OCI-LY7 (cell line): ENCODE data around the gene CYB561. TPM values are rescaled to one million over a fixed set of nuclear protein-coding genes. Genes with fewer than 3 reads are reported as not detected.

Source experiments
- BruUV-seq: library from RNA; stranded (reverse); fragments of 400-500 nt; replicated peaks from 2 replicates; lab custom pipeline; 2021; lab: Mats Ljungman, UMichigan
- CTCF ChIA-PET: fragments of 300-600 bp; sonication (Branson Sonifier 250); formaldehyde crosslinking; loops from one replicate; lab custom pipeline; 2022; ENCODE audit warnings: antibody characterized with exemption; ENCODE audit not compliant: unreplicated experiment; lab: Charles Lee
- POLR2A ChIA-PET: fragments of 300-600 bp; sonication (Branson Sonifier 250); formaldehyde crosslinking; loops from one replicate; lab custom pipeline; 2022; ENCODE audit warnings: antibody characterized with exemption; lab: Charles Lee
- DNase-seq: peaks from one replicate; pipeline ENCODE4 v3.0.0-alpha.2; 2015; ENCODE audit warnings: low spot score
- H2AFZ ChIP-seq: fragments of 200-600 bp; sonication (generic), shearing (Covaris generic); 2 replicates; pipeline ENCODE4 v1.6.1; 2014; ENCODE audit warnings: mild to moderate bottlenecking, antibody characterized with exemption, low read length, moderate library complexity
- H3K27ac ChIP-seq: fragments of 200-600 bp; sonication (generic); 2 replicates; pipeline ENCODE4 v1.5.1; 2014; ENCODE audit warnings: mixed run types, low read depth, mild to moderate bottlenecking, moderate library complexity, low read length, inconsistent platforms; ENCODE audit not compliant: poor library complexity, severe bottlenecking
- H3K36me3 ChIP-seq: fragments of 200-600 bp; sonication (generic); 2 replicates; pipeline ENCODE4 v1.6.1; 2014; ENCODE audit warnings: mild to moderate bottlenecking, antibody characterized with exemption, low read length, moderate library complexity, mixed read lengths; ENCODE audit not compliant: insufficient read depth
- H3K4me1 ChIP-seq: fragments of 200-600 bp; sonication (generic); 2 replicates; pipeline ENCODE4 v1.5.1; 2014; ENCODE audit warnings: mild to moderate bottlenecking, low read length; ENCODE audit not compliant: insufficient read depth, poor library complexity, severe bottlenecking
- H3K4me2 ChIP-seq: fragments of 200-600 bp; sonication (generic); 2 replicates; pipeline ENCODE4 v1.6.1; 2014; ENCODE audit warnings: mild to moderate bottlenecking, low read length
- H3K4me3 ChIP-seq: fragments of 200-600 bp; sonication (generic); 2 replicates; pipeline ENCODE4 v1.5.1; 2014; ENCODE audit warnings: mild to moderate bottlenecking, low read depth, low read length; ENCODE audit not compliant: poor library complexity, severe bottlenecking
- H3K79me2 ChIP-seq: fragments of 200-600 bp; sonication (generic); 2 replicates; pipeline ENCODE4 v1.6.1; 2016; ENCODE audit warnings: low read depth, mild to moderate bottlenecking, low read length, moderate library complexity, mixed read lengths; ENCODE audit not compliant: insufficient read depth
- H3K9me2 ChIP-seq: fragments of 200-600 bp; sonication (generic); 2 replicates; pipeline ENCODE4 v1.6.1; 2016; ENCODE audit warnings: mild to moderate bottlenecking, low read length, mixed read lengths; ENCODE audit not compliant: insufficient read depth
- H3K9me3 ChIP-seq: fragments of 200-600 bp; sonication (generic); 2 replicates; pipeline ENCODE4 v1.6.1; 2014; ENCODE audit warnings: mild to moderate bottlenecking, mixed run types, low read length, mixed read lengths
- H4K20me1 ChIP-seq: fragments of 200-600 bp; sonication (generic); 2 replicates; pipeline ENCODE4 v1.6.1; 2014; ENCODE audit warnings: mild to moderate bottlenecking, antibody characterized with exemption, low read length, moderate library complexity, mixed read lengths; ENCODE audit not compliant: insufficient read depth
- EZH2phosphoT487 ChIP-seq: fragments of 200-600 bp; sonication (generic); IDR thresholded peaks from 2 replicates; pipeline ENCODE4 v1.6.1; 2018; ENCODE audit warnings: low read depth, borderline replicate concordance, mild to moderate bottlenecking, mixed run types, antibody characterized with exemption, low read length, moderate library complexity, mixed read lengths
- intact Hi-C: fragments of 100-400 bp; cut with micrococcal nuclease; formaldehyde crosslinking; loops from one replicate; pipeline ENCODE4 v1.10.0; 2022; ENCODE audit not compliant: unreplicated experiment
- total RNA-seq, 2 experiments: library from RNA; depleted of rRNA in 1 of 2; stranded (reverse); fragments of >200 nt in 1 of 2; shearing (Covaris generic) in 1 of 2; gene quantifications; 2 replicates each; pipeline ENCODE4 v1.2.3, GENCODE V29; 2014 to 2022
- TF ChIP-seq, protein P1 (sequence below): fragments of 200-600 bp; sonication (generic); conservative IDR thresholded peaks from 2 replicates; pipeline ENCODE4 v1.5.1; 2014; ENCODE audit warnings: mild to moderate bottlenecking, antibody characterized with exemption, low read length, moderate library complexity, mixed read lengths

Gene CYB561
- total RNA-seq, 2 experiments from 2014 or later, result not detected

DNA sequence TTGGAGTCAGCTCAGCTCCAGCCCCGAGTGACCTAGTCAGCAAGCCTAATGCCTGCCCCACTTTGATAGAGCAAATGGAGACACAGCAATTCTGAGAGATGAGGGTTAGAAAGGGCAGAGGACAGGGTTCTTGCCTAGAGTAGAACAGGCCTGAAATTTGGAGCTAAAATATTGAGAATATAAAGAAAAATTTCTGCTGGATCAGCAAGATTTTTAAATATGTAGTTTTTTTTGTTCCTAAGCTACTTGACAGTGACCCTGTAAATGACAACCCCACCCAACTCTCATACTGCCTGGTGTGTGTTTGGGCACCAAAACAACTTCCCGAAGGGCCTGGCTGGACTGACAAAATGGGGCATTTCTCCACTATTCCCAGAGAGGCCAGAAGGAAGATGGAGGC lies 26.7 kb downstream of the CYB561 start:
- CTCF ChIA-PET, result no interaction called here
- Histone ChIP-seq H3K9me2 (no peaks in the 10 kb centered on the region), H4K20me1 (no peaks in the 10 kb centered on the region), H3K36me3 (no peaks in the 10 kb centered on the region), H3K4me2 (no peak overlapping the region), H3K27ac (no peak overlapping the region), H3K9me3 (no peaks in the 10 kb centered on the region), H3K4me1 (no peaks in the 10 kb centered on the region), H3K79me2 (no peaks in the 10 kb centered on the region), H3K4me3 (no peak overlapping the region), H2AFZ (no peak overlapping the region)
- intact Hi-C loops, result no loop called here
- BruUV-seq, result no TSS peak
- POLR2A ChIA-PET, result no interaction called here
- no peak for TF ChIP-seq EZH2phosphoT487
- TF ChIP-seq, protein P1, sequence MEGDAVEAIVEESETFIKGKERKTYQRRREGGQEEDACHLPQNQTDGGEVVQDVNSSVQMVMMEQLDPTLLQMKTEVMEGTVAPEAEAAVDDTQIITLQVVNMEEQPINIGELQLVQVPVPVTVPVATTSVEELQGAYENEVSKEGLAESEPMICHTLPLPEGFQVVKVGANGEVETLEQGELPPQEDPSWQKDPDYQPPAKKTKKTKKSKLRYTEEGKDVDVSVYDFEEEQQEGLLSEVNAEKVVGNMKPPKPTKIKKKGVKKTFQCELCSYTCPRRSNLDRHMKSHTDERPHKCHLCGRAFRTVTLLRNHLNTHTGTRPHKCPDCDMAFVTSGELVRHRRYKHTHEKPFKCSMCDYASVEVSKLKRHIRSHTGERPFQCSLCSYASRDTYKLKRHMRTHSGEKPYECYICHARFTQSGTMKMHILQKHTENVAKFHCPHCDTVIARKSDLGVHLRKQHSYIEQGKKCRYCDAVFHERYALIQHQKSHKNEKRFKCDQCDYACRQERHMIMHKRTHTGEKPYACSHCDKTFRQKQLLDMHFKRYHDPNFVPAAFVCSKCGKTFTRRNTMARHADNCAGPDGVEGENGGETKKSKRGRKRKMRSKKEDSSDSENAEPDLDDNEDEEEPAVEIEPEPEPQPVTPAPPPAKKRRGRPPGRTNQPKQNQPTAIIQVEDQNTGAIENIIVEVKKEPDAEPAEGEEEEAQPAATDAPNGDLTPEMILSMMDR, result no peak
- no peak for DNase-seq

DNA sequence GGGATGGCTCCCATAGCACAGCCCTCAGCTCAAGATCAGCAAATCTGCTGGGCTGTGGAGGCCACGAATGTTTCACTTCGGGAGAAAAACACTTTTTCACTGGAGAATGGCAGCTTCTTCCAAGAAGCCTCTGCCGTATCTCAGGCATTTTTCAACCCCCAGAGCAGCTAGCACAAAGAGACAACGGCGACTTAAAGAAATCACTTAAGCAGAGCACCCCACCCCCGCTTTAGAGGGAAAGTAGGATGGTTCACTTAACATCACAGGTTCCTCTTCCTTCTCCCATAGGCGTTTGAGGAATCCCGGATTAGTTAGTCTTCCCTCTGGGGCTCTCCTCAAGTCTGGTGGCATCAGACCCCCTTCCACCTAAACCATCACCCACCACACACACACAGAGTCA lies 27.6 kb downstream of the CYB561 start:
- Histone ChIP-seq H2AFZ (no peak overlapping the region), H3K9me3 (no peaks in the 10 kb centered on the region), H4K20me1 (no peaks in the 10 kb centered on the region), H3K4me3 (no peak overlapping the region), H3K79me2 (no peaks in the 10 kb centered on the region), H3K4me2 (no peak overlapping the region), H3K36me3 (no peaks in the 10 kb centered on the region), H3K4me1 (no peaks in the 10 kb centered on the region), H3K27ac (no peak overlapping the region), H3K9me2 (no peaks in the 10 kb centered on the region)
- TF ChIP-seq, protein P1, result no peak
- no peak for TF ChIP-seq EZH2phosphoT487
- ChIA-PET CTCF (no interaction called here), POLR2A (interaction anchor here (0.5 kb wide), 1 partner anchor 757 kb away, joined by 4 read pairs; no protein-coding TSS in a partner anchor)
- intact Hi-C loops, result no loop called here
- no peak for DNase-seq
- BruUV-seq, result no TSS peak

DNA sequence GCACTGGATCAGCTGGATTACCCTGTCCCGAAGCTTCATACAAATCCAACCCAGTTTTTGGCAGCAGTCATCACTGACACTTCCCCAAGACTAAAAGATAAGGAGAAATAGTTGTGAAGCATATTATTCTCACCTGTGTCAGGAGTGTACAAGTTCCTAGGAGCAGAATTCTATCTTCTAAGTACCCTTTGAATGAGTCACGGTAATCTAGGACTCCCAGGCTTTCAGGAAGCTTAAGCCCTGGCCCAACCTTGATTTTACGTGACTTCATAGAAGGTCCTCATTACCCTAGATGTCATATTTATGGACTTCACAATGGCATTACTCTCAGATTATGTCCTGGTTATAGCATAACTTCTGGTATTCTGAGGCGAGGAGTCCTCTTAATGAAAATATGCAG lies 31.9 kb downstream of the CYB561 start:
- DNase-seq, result no peak
- ChIA-PET POLR2A (no interaction called here), CTCF (no interaction called here)
- no TSS peak for BruUV-seq
- no peak overlapping the region for H3K4me2 ChIP-seq
- no peak overlapping the region for H3K27ac ChIP-seq
- no peaks in the 10 kb centered on the region for H3K36me3 ChIP-seq
- intact Hi-C loops, result no loop called here
- no peak overlapping the region for H3K4me3 ChIP-seq
- H3K79me2 ChIP-seq, result no peaks in the 10 kb centered on the region
- no peaks in the 10 kb centered on the region for H4K20me1 ChIP-seq
- no peaks in the 10 kb centered on the region for H3K4me1 ChIP-seq
- H3K9me2 ChIP-seq, result no peaks in the 10 kb centered on the region
- H3K9me3 ChIP-seq, result no peaks in the 10 kb centered on the region
- TF ChIP-seq, protein P1, result no peak
- TF ChIP-seq EZH2phosphoT487, result no peak
- no peak overlapping the region for H2AFZ ChIP-seq
